Measurements from ENCODE around the gene FAM131A.

FAM131A gene

GRCh38 chr3:184308744-184309143 is 28.7 kb upstream of the FAM131A start:
- H3K27ac Mint-ChIP-seq = no peak overlapping the region
- peaks cover 57% of the 10 kb centered on the region for H3K36me3 Mint-ChIP-seq (ENCODE audit: low read depth)
- no peak overlapping the region for H3K4me3 Mint-ChIP-seq
- no peaks in the 10 kb centered on the region for H3K9me3 Mint-ChIP-seq
- no peaks in the 10 kb centered on the region for H3K27me3 Mint-ChIP-seq
- H3K4me1 Mint-ChIP-seq (ENCODE audit: low read depth) = peaks cover 7% of the 10 kb centered on the region

- H3K27me3 Mint-ChIP-seq = no peaks in the 10 kb centered on the region
- no peak overlapping the region for H3K27ac Mint-ChIP-seq
- H3K9me3 Mint-ChIP-seq = no peaks in the 10 kb centered on the region
- H3K4me3 Mint-ChIP-seq = no peak overlapping the region
- H3K36me3 Mint-ChIP-seq (ENCODE audit: low read depth) = peaks cover 42% of the 10 kb centered on the region
- peaks cover 18% of the 10 kb centered on the region for H3K4me1 Mint-ChIP-seq (ENCODE audit: low read depth)
Observed at GRCh38 chr3:184311633-184312032, 25.8 kb upstream of the FAM131A start.

GRCh38 chr3:184314363-184314699 is 23.1 kb upstream of the FAM131A start, which contains the start of gene EIF4G1:
TSS of gene EIF4G1 (plus strand) at chr3:184314606. CDS start at chr3:184315797, 1,191 bp downstream.
- peak within 1 kb of the TSS; percentile 88 for H3K27ac Mint-ChIP-seq
- peaks cover 35% of the 10 kb centered on the region for H3K4me1 Mint-ChIP-seq (ENCODE audit: low read depth)
- H3K4me3 Mint-ChIP-seq = peak within 1 kb of the TSS; percentile 86
- peaks cover 37% of the 10 kb centered on the region for H3K36me3 Mint-ChIP-seq (ENCODE audit: low read depth)
- H3K27me3 Mint-ChIP-seq = no peaks in the 10 kb centered on the region
- H3K9me3 Mint-ChIP-seq = no peaks in the 10 kb centered on the region

- H3K9me3 Mint-ChIP-seq = no peaks in the 10 kb centered on the region
- peak overlapping the region; percentile 88 for H3K27ac Mint-ChIP-seq
- peaks cover 39% of the 10 kb centered on the region for H3K36me3 Mint-ChIP-seq (ENCODE audit: low read depth)
- peak overlapping the region; percentile 86 for H3K4me3 Mint-ChIP-seq
- H3K27me3 Mint-ChIP-seq = no peaks in the 10 kb centered on the region
- peaks cover 39% of the 10 kb centered on the region for H3K4me1 Mint-ChIP-seq (ENCODE audit: low read depth)
Observed at GRCh38 chr3:184314700-184315542, 22.5 kb upstream of the FAM131A start.

- peaks cover 40% of the 10 kb centered on the region for H3K36me3 Mint-ChIP-seq (ENCODE audit: low read depth)
- no peaks in the 10 kb centered on the region for H3K27me3 Mint-ChIP-seq
- peak overlapping the region; percentile 86 for H3K4me3 Mint-ChIP-seq
- no peaks in the 10 kb centered on the region for H3K9me3 Mint-ChIP-seq
- peaks cover 40% of the 10 kb centered on the region for H3K4me1 Mint-ChIP-seq (ENCODE audit: low read depth)
- peak overlapping the region; percentile 88 for H3K27ac Mint-ChIP-seq
Observed at GRCh38 chr3:184315543-184315867, 21.9 kb upstream of the FAM131A start.

- Mint-ChIP-seq H3K36me3 (ENCODE audit: low read depth) (peaks cover 46% of the 10 kb centered on the region), H3K27ac (peak overlapping the region; percentile 88), H3K4me1 (ENCODE audit: low read depth) (peaks cover 46% of the 10 kb centered on the region), H3K9me3 (no peaks in the 10 kb centered on the region), H3K4me3 (peak overlapping the region; percentile 86), H3K27me3 (no peaks in the 10 kb centered on the region)
Observed at GRCh38 chr3:184315871-184316661, 21.3 kb upstream of the FAM131A start.

- Mint-ChIP-seq H3K4me3 (peak overlapping the region; percentile 86), H3K9me3 (no peaks in the 10 kb centered on the region), H3K4me1 (ENCODE audit: low read depth) (peaks cover 53% of the 10 kb centered on the region), H3K27ac (peak overlapping the region; percentile 88), H3K36me3 (ENCODE audit: low read depth) (peaks cover 53% of the 10 kb centered on the region), H3K27me3 (no peaks in the 10 kb centered on the region)
Observed at GRCh38 chr3:184316792-184317191, 20.6 kb upstream of the FAM131A start.

GRCh38 chr3:184317201-184317600 is 20.2 kb upstream of the FAM131A start:
- Mint-ChIP-seq H3K36me3 (ENCODE audit: low read depth) (peaks cover 57% of the 10 kb centered on the region), H3K9me3 (no peaks in the 10 kb centered on the region), H3K4me3 (peak overlapping the region; percentile 86), H3K27me3 (no peaks in the 10 kb centered on the region), H3K27ac (peak overlapping the region; percentile 88), H3K4me1 (ENCODE audit: low read depth) (peaks cover 54% of the 10 kb centered on the region)

- Mint-ChIP-seq H3K27me3 (no peaks in the 10 kb centered on the region), H3K9me3 (no peaks in the 10 kb centered on the region), H3K27ac (peak overlapping the region; percentile 22), H3K4me1 (ENCODE audit: low read depth) (peaks cover 67% of the 10 kb centered on the region), H3K4me3 (no peak overlapping the region), H3K36me3 (ENCODE audit: low read depth) (peaks cover 85% of the 10 kb centered on the region)
Observed at GRCh38 chr3:184320104-184320445, 17.3 kb upstream of the FAM131A start.

- peaks cover 70% of the 10 kb centered on the region for H3K4me1 Mint-ChIP-seq (ENCODE audit: low read depth)
- H3K27me3 Mint-ChIP-seq = no peaks in the 10 kb centered on the region
- no peaks in the 10 kb centered on the region for H3K9me3 Mint-ChIP-seq
- H3K27ac Mint-ChIP-seq = peak overlapping the region; percentile 40
- peaks cover 90% of the 10 kb centered on the region for H3K36me3 Mint-ChIP-seq (ENCODE audit: low read depth)
- no peak overlapping the region for H3K4me3 Mint-ChIP-seq
Observed at GRCh38 chr3:184321666-184322065, 15.7 kb upstream of the FAM131A start.

GRCh38 chr3:184322731-184323487 is 14.5 kb upstream of the FAM131A start:
- H3K4me1 Mint-ChIP-seq (ENCODE audit: low read depth) = peaks cover 58% of the 10 kb centered on the region
- no peaks in the 10 kb centered on the region for H3K9me3 Mint-ChIP-seq
- H3K27me3 Mint-ChIP-seq = no peaks in the 10 kb centered on the region
- H3K4me3 Mint-ChIP-seq = no peak overlapping the region
- H3K36me3 Mint-ChIP-seq (ENCODE audit: low read depth) = peaks cover 90% of the 10 kb centered on the region
- no peak overlapping the region for H3K27ac Mint-ChIP-seq

GRCh38 chr3:184323696-184324095 is 13.7 kb upstream of the FAM131A start:
- peaks cover 54% of the 10 kb centered on the region for H3K4me1 Mint-ChIP-seq (ENCODE audit: low read depth)
- no peaks in the 10 kb centered on the region for H3K27me3 Mint-ChIP-seq
- no peak overlapping the region for H3K4me3 Mint-ChIP-seq
- H3K27ac Mint-ChIP-seq = no peak overlapping the region
- no peaks in the 10 kb centered on the region for H3K9me3 Mint-ChIP-seq
- peaks cover 93% of the 10 kb centered on the region for H3K36me3 Mint-ChIP-seq (ENCODE audit: low read depth)

- Mint-ChIP-seq H3K27me3 (no peaks in the 10 kb centered on the region), H3K36me3 (ENCODE audit: low read depth) (peaks cover 95% of the 10 kb centered on the region), H3K4me3 (no peak overlapping the region), H3K27ac (peak overlapping the region; percentile 85), H3K9me3 (no peaks in the 10 kb centered on the region), H3K4me1 (ENCODE audit: low read depth) (peaks cover 53% of the 10 kb centered on the region)
Observed at GRCh38 chr3:184325269-184325668, 12.1 kb upstream of the FAM131A start.

- Mint-ChIP-seq H3K4me3 (no peak overlapping the region), H3K36me3 (ENCODE audit: low read depth) (peaks cover 94% of the 10 kb centered on the region), H3K9me3 (no peaks in the 10 kb centered on the region), H3K4me1 (ENCODE audit: low read depth) (peaks cover 53% of the 10 kb centered on the region), H3K27ac (peak overlapping the region; percentile 85), H3K27me3 (no peaks in the 10 kb centered on the region)
Observed at GRCh38 chr3:184325715-184326369, 11.6 kb upstream of the FAM131A start.
